ENCODE measurements around the gene ST8SIA5. TPM values are rescaled to one million over a fixed set of nuclear protein-coding genes. Genes with fewer than 3 reads are reported as not detected.

Gene ST8SIA5
- total and polyA plus RNA-seq, 9 of the 15 experiments (the other 6 are each of a cell fraction or from before 2014, with no cell fraction given): 0.03 to 0.33 (median 0.06) TPM; not detected in 5

GRCh38 chr18:46738491-46738890 lies 18.4 kb downstream of the ST8SIA5 start (continued):
- TF ChIP-seq ZMIZ1 (IDR thresholded peaks at IDR 0.05; ENCODE audit: low read depth in 2 of 2, low read length in 2 of 2) (no peak), BDP1 (IDR thresholded peaks at IDR 0.05; ENCODE audit: insufficient read depth, insufficient read length) (no peak), ZNF311 (CRISPR knock-in tag; IDR thresholded peaks at IDR 0.05) (no peak), ZC3H4 (CRISPR knock-in tag; IDR thresholded peaks at IDR 0.05; ENCODE audit: borderline replicate concordance) (no peak), SMAD3 (CRISPR knock-in tag; conservative IDR thresholded peaks at IDR 0.05) (no peak)

- intact Hi-C loops (cut with micrococcal nuclease): no loop called here
- no peaks in the 10 kb centered on the region for H4K20me1 ChIP-seq (replicated peaks; ENCODE audit: control insufficient read depth, insufficient read depth, low read length)
- WGBS (ENCODE audit: insufficient coverage, low coverage, missing lambda C conversion rate): 0% methylated on average over 2 of the region's 4 CpGs
- no peaks in the 10 kb centered on the region for H3K4me1 ChIP-seq (replicated peaks in 1 of 2; ENCODE audit: control insufficient read depth in 2 of 2, insufficient read depth in 2 of 2, low read length in 2 of 2)
- H3K9ac ChIP-seq (ENCODE audit: insufficient read depth in 1 of 2, low read depth in 2 of 2, low read length in 2 of 2): no peak overlapping the region
- TF ChIP-seq PHB (CRISPR knock-in tag; IDR thresholded peaks at IDR 0.05) (no peak), E2F1 (CRISPR knock-in tag; IDR thresholded peaks at IDR 0.05) (no peak), KHSRP (IDR thresholded peaks at IDR 0.05) (no peak), ZNF133 (CRISPR knock-in tag; IDR thresholded peaks at IDR 0.05) (no peak), AFF1 (IDR thresholded peaks at IDR 0.05; ENCODE audit: low read depth in 1 of 2, partially characterized antibody in 2 of 2) (no peak), ETS2 (tag; IDR thresholded peaks at IDR 0.05; ENCODE audit: borderline replicate concordance, poor library complexity, severe bottlenecking) (no peak)
- H3K36me3 ChIP-seq (ENCODE audit: control insufficient read depth, insufficient read depth, low read length): no peaks in the 10 kb centered on the region
- in situ Hi-C loops (cut with MboI): no loop called here
- no peak overlapping the region for H3K27ac ChIP-seq (ENCODE audit: extremely low read depth, low read depth, low read length)
- H3K4me2 ChIP-seq (ENCODE audit: insufficient read depth, low read length): no peak overlapping the region
- no peak overlapping the region for H2AFZ ChIP-seq (ENCODE audit: low read depth, low read length)
- CTCF ChIA-PET (ENCODE audit: low intra/inter-chr PET ratio): no interaction called here
- no peaks in the 10 kb centered on the region for H3K79me2 ChIP-seq (ENCODE audit: control insufficient read depth, insufficient read depth, low read length)
- H3K9me3 ChIP-seq (replicated peaks; ENCODE audit: control insufficient read depth, insufficient read depth, low read depth, low read length): no peaks in the 10 kb centered on the region
- BruUV-seq (replicated peaks): no TSS peak
- POLR2A ChIA-PET: no interaction called here
- no peak for FAIRE-seq
- no peak for DNase-seq (ENCODE audit: extremely low read depth in 1 of 4, low spot score in 3 of 4)
- ATAC-seq: no peak
- H3K27me3 ChIP-seq (ENCODE audit: control insufficient read depth in 2 of 2, insufficient read depth in 2 of 2, low read length in 2 of 2): peaks cover 0 to 10% of the 10 kb centered on the region in 2 experiments; a peak in 2 of 5 replicates
- H3K4me3 ChIP-seq: no peak overlapping the region
- H3K9me1 ChIP-seq (ENCODE audit: control insufficient read depth, insufficient read depth, low read length): no peaks in the 10 kb centered on the region
Observed at GRCh38 chr18:46736736-46737135, 20.1 kb downstream of the ST8SIA5 start.
